SK-N-SH (cell line): ENCODE data around the gene OLFML2A. TPM values are rescaled to one million over a fixed set of nuclear protein-coding genes. Genes with fewer than 3 reads are reported as not detected.
A peak's percentile ranks its signal among the peaks of the same experiment; 100 is the strongest.

Experiments
- CTCF ChIA-PET: fragments of 300-600, 350-600 bp; formaldehyde crosslinking; extraction: SDS; loops from one replicate; lab custom pipeline; 2021; lab: Yijun Ruan, JAX
- POLR2A ChIA-PET: fragments of 350-600 bp; sonication (Branson Sonifier 250); formaldehyde crosslinking; extraction: SDS; loops from one replicate; lab custom pipeline; 2020; ENCODE audit warnings: antibody characterized with exemption, inconsistent platforms; lab: Yijun Ruan, JAX
- DNase-seq: peaks from one replicate; pipeline ENCODE4 v3.0.0; 2012
- H2AFZ ChIP-seq: fragments of 200-600 bp; sonication (generic); 2 replicates; pipeline ENCODE4 v1.8.1; 2016; ENCODE audit warnings: antibody characterized with exemption, mild to moderate bottlenecking, low read depth
- H3F3A ChIP-seq: fragments of 200-600 bp; sonication (generic); replicated peaks from 2 replicates; pipeline ENCODE3; 2016; ENCODE audit warnings: antibody characterized with exemption, mild to moderate bottlenecking; ENCODE audit not compliant: insufficient read depth
- H3K27ac ChIP-seq, 2 experiments: fragments of 200-500 bp in 1 of 2; fragments of 200-600 bp in 1 of 2; sonication (Bioruptor generic) in 1 of 2; sonication (generic), shearing (Covaris generic) in 1 of 2; 2 replicates each; pipeline versions ENCODE4 v1.5.1 to v1.6.1; 2014 to 2016; ENCODE audit warnings: low read depth in 2 of 2, inconsistent platforms in 1 of 2, low read length in 1 of 2, mild to moderate bottlenecking in 1 of 2, mixed read lengths in 1 of 2
- H3K27me3 ChIP-seq: fragments of 200-600 bp; sonication (generic), shearing (Covaris generic); 2 replicates; pipeline ENCODE4 v1.6.1; 2016; ENCODE audit warnings: mixed run types; ENCODE audit not compliant: insufficient read depth
- H3K36me3 ChIP-seq, 2 experiments: fragments of 200-500 bp in 1 of 2; fragments of 200-600 bp in 1 of 2; sonication (Bioruptor generic) in 1 of 2; sonication (generic) in 1 of 2; replicated peaks in 1 of 2; 2 replicates each; pipeline versions ENCODE3 to v1.5.1; 2014 to 2016; ENCODE audit warnings: low read length in 1 of 2, mild to moderate bottlenecking in 1 of 2; ENCODE audit not compliant: insufficient read depth in 2 of 2, control insufficient read depth in 1 of 2
- H3K4me1 ChIP-seq, 2 experiments: fragments of 200-500 bp in 1 of 2; fragments of 200-600 bp in 1 of 2; sonication (Bioruptor generic) in 1 of 2; sonication (generic), shearing (Covaris generic) in 1 of 2; 2 replicates each; pipeline versions ENCODE4 v1.5.1 to v1.6.1; 2014 to 2016; ENCODE audit warnings: low read depth in 1 of 2, low read length in 1 of 2, mixed run types in 1 of 2; ENCODE audit not compliant: insufficient read depth in 2 of 2, control insufficient read depth in 1 of 2
- H3K4me2 ChIP-seq: fragments of 200-600 bp; sonication (generic), shearing (Covaris generic); 2 replicates; pipeline ENCODE4 v1.6.1; 2017; ENCODE audit warnings: mixed run types
- H3K4me3 ChIP-seq, 2 experiments: fragments of 200-500 bp in 1 of 2; fragments of 200-600 bp in 1 of 2; sonication (Bioruptor generic) in 1 of 2; sonication (generic), shearing (Covaris generic) in 1 of 2; 2 replicates each; pipeline versions ENCODE4 v1.5.1 to v1.8.1; 2014 to 2016; ENCODE audit warnings: low read depth in 2 of 2, inconsistent platforms in 1 of 2, low read length in 1 of 2, mild to moderate bottlenecking in 1 of 2, mixed read lengths in 1 of 2, moderate library complexity in 1 of 2
- H3K79me2 ChIP-seq: fragments of 200-600 bp; sonication (generic); 2 replicates; pipeline ENCODE4 v1.8.1; 2017; ENCODE audit warnings: mild to moderate bottlenecking; ENCODE audit not compliant: insufficient read depth
- H3K9ac ChIP-seq: fragments of 200-600 bp; sonication (generic); 2 replicates; pipeline ENCODE4 v1.6.1; 2017; ENCODE audit warnings: mixed run types
- H3K9me2 ChIP-seq: fragments of 200-600 bp; sonication (generic); 2 replicates; pipeline ENCODE4 v1.6.1; 2017; ENCODE audit warnings: mixed run types
- H3K9me3 ChIP-seq: fragments of 200-600 bp; sonication (generic); 2 replicates; pipeline ENCODE4 v1.6.1; 2017; ENCODE audit warnings: mixed run types, mild to moderate bottlenecking, moderate library complexity
- H4K20me1 ChIP-seq: fragments of 200-600 bp; sonication (generic); 2 replicates; pipeline ENCODE4 v1.6.1; 2017; ENCODE audit warnings: mild to moderate bottlenecking, mixed run types; ENCODE audit not compliant: insufficient read depth
- FOXJ3 ChIP-seq: sonication (generic); formaldehyde crosslinking; IDR thresholded peaks from 2 replicates; pipeline ENCODE4 v1.5.1; 2020; ENCODE audit warnings: mild to moderate bottlenecking, missing genetic modification reagents
- FOXM1 ChIP-seq: IDR thresholded peaks from 2 replicates; pipeline ENCODE4 v1.4.0; 2012; ENCODE audit warnings: low read depth, mild to moderate bottlenecking
- GATA2 ChIP-seq: sonication (generic); formaldehyde crosslinking; IDR thresholded peaks from 2 replicates; pipeline ENCODE4 v1.5.0; 2020; ENCODE audit warnings: mild to moderate bottlenecking, missing genetic modification reagents
- IRF3 ChIP-seq: fragments of 150-350 bp; IDR thresholded peaks from 2 replicates; pipeline ENCODE4 v1.6.1; 2016; ENCODE audit warnings: mild to moderate bottlenecking, low read depth, low read length
- MEF2A ChIP-seq: IDR thresholded peaks from 2 replicates; pipeline ENCODE4 v1.4.0; 2012; ENCODE audit warnings: low read depth, borderline replicate concordance
- PBX3 ChIP-seq: IDR thresholded peaks from 2 replicates; pipeline ENCODE4; 2012
- POLR2AphosphoS5 ChIP-seq: IDR thresholded peaks from 2 replicates; pipeline ENCODE4 v1.6.1; 2012; ENCODE audit warnings: low read depth, low read length
- RAD21 ChIP-seq: IDR thresholded peaks from 2 replicates; pipeline ENCODE4 v1.6.1; 2012; ENCODE audit warnings: mild to moderate bottlenecking, low read length
- RXRA ChIP-seq: IDR thresholded peaks from 2 replicates; pipeline ENCODE4 v1.4.0; 2012; ENCODE audit warnings: low read depth, mild to moderate bottlenecking, borderline replicate concordance
- TAF1 ChIP-seq: IDR thresholded peaks from 2 replicates; pipeline ENCODE4 v1.6.1; 2012; ENCODE audit warnings: low read depth, mild to moderate bottlenecking, low read length, moderate library complexity, borderline replicate concordance
- YY1 ChIP-seq: IDR thresholded peaks from 2 replicates; pipeline ENCODE4 v1.4.0; 2012; ENCODE audit warnings: low read depth, mild to moderate bottlenecking
- WGBS: methylation state at CpG from one replicate; pipeline ENCODE4 v1.1.6; 2017; ENCODE audit warnings: low lambda C conversion rate; 5-methylcytosine and 5-hydroxymethylcytosine counted together
- polyA plus RNA-seq, 3 experiments: library from polyadenylated mRNA; depleted of rRNA; stranded (reverse); fragments of >200 nt; gene quantifications; 2 replicates each; pipeline ENCODE4 v1.2.3, GENCODE V29; 2012
- TF ChIP-seq, protein P1 (sequence below): fragments of 200-600 bp; sonication (generic); IDR thresholded peaks from 2 replicates; pipeline ENCODE4 v1.6.1; 2017; ENCODE audit warnings: antibody characterized with exemption, mild to moderate bottlenecking, moderate library complexity
- TF ChIP-seq, protein P2 (sequence below): IDR thresholded peaks from 2 replicates; pipeline ENCODE4 v1.6.1; 2012; ENCODE audit warnings: mild to moderate bottlenecking, low read depth, low read length, moderate library complexity
- TF ChIP-seq, protein P3 (sequence below): IDR thresholded peaks from 2 replicates; pipeline ENCODE4 v1.4.0; 2012; ENCODE audit warnings: low read depth, borderline replicate concordance

Gene OLFML2A
- polyA plus RNA-seq, 1 of the 3 experiments (the other 2 are of a cell fraction): 7.7 TPM

DNA sequence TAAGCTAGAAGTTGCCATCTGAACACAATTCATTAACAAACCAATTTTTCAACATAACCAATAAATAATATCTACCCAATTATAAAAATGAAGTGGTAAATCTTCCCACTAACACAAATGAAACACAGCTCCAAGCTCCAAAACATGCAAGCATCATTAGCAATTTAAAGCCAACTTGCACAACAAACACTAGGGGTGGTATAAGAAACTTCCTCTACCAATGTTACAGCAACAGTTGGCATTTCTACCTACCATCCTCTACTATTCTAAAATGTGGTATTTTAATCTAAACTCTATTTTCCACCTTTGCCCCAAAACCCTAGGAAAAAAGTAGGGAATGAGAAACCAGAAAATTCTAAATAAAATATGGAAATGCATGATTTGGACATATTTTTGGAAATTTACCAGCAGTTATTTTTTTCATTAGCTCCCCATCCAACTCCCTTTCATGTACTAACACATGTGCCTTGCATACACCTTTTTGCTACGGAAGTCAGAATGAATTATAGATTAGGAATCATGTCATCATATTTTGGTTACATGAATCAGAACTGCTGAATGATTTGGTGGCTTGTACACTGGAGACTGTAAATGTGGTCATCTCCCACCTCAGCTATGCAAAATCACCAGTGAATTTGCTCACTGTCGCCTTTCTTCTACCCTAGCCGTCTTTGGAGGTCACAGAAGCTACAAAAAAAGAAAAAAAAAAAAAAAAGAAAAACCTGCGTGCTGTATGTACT is 9.9 kb upstream of the OLFML2A start:
- H3K27ac ChIP-seq: no peak overlapping the region
- ChIA-PET POLR2A (no interaction called here), CTCF (interaction anchor here (0.6 to 9.6 kb wide), 19 partner anchors 7 to 347 kb away, joined by 3 to 78 read pairs (median 5); partner anchors contain the start of genes NR6A1, OLFML2A and WDR38)
- peaks cover 62% of the 10 kb centered on the region for H3K79me2 ChIP-seq
- TF ChIP-seq YY1 (no peak), FOXJ3 (CRISPR knock-in tag) (no peak), FOXM1 (no peak), GATA2 (CRISPR knock-in tag) (no peak)
- TF ChIP-seq, protein P1, sequence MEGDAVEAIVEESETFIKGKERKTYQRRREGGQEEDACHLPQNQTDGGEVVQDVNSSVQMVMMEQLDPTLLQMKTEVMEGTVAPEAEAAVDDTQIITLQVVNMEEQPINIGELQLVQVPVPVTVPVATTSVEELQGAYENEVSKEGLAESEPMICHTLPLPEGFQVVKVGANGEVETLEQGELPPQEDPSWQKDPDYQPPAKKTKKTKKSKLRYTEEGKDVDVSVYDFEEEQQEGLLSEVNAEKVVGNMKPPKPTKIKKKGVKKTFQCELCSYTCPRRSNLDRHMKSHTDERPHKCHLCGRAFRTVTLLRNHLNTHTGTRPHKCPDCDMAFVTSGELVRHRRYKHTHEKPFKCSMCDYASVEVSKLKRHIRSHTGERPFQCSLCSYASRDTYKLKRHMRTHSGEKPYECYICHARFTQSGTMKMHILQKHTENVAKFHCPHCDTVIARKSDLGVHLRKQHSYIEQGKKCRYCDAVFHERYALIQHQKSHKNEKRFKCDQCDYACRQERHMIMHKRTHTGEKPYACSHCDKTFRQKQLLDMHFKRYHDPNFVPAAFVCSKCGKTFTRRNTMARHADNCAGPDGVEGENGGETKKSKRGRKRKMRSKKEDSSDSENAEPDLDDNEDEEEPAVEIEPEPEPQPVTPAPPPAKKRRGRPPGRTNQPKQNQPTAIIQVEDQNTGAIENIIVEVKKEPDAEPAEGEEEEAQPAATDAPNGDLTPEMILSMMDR: peak; percentile 45
- no peaks in the 10 kb centered on the region for H3K36me3 ChIP-seq
- H3K9me2 ChIP-seq: no peaks in the 10 kb centered on the region
- H3K9me3 ChIP-seq: no peaks in the 10 kb centered on the region
- H3K4me3 ChIP-seq: no peak overlapping the region
- no peak overlapping the region for H3K9ac ChIP-seq
- H3F3A ChIP-seq: peaks cover 15% of the 10 kb centered on the region
- H3K4me1 ChIP-seq: peaks cover 8 to 16% of the 10 kb centered on the region in 2 experiments; a peak in 3 of 4 replicates
- WGBS: 85% methylated on average over 4 of the region's 4 CpGs
- no peak overlapping the region for H3K4me2 ChIP-seq
- DNase-seq: no peak
- no peak overlapping the region for H2AFZ ChIP-seq
- H3K27me3 ChIP-seq: no peaks in the 10 kb centered on the region
- peaks cover 24% of the 10 kb centered on the region; the same call in 1 of the 2 replicates for H4K20me1 ChIP-seq

GRCh38 chr9:124767821-124768220 is 9.1 kb upstream of the OLFML2A start:
- 96% methylated on average over 2 of the region's 2 CpGs for WGBS
- DNase-seq: no peak
- H3K9me3 ChIP-seq: no peaks in the 10 kb centered on the region
- no peak overlapping the region for H3K9ac ChIP-seq
- CTCF ChIA-PET: interaction anchor here (1.2 to 16.2 kb wide), 5 partner anchors 6 to 216 kb away, joined by 3 to 1436 read pairs (median 16); partner anchors contain the start of genes ARPC5L, NR6A1, OLFML2A and RPL35
- H3K27me3 ChIP-seq: no peaks in the 10 kb centered on the region
- H2AFZ ChIP-seq: no peak overlapping the region
- POLR2A ChIA-PET: no interaction called here
- peaks cover 24% of the 10 kb centered on the region; the same call in 1 of the 2 replicates for H4K20me1 ChIP-seq
- no peak overlapping the region for H3K27ac ChIP-seq
- no peaks in the 10 kb centered on the region for H3K9me2 ChIP-seq
- 0 out of 2 replicates have a peak overlapping the region, but pooled peaks have one; percentile 0 for H3K4me2 ChIP-seq
- peaks cover 56% of the 10 kb centered on the region for H3K79me2 ChIP-seq
- H3K4me1 ChIP-seq: peaks cover 8 to 16% of the 10 kb centered on the region in 2 experiments; a peak in 3 of 4 replicates
- no peaks in the 10 kb centered on the region for H3K36me3 ChIP-seq
- H3K4me3 ChIP-seq: no peak overlapping the region
- H3F3A ChIP-seq: peaks cover 19% of the 10 kb centered on the region
- TF ChIP-seq TAF1: no peak
- TF ChIP-seq, protein P1: no peak
- TF ChIP-seq, protein P2, sequence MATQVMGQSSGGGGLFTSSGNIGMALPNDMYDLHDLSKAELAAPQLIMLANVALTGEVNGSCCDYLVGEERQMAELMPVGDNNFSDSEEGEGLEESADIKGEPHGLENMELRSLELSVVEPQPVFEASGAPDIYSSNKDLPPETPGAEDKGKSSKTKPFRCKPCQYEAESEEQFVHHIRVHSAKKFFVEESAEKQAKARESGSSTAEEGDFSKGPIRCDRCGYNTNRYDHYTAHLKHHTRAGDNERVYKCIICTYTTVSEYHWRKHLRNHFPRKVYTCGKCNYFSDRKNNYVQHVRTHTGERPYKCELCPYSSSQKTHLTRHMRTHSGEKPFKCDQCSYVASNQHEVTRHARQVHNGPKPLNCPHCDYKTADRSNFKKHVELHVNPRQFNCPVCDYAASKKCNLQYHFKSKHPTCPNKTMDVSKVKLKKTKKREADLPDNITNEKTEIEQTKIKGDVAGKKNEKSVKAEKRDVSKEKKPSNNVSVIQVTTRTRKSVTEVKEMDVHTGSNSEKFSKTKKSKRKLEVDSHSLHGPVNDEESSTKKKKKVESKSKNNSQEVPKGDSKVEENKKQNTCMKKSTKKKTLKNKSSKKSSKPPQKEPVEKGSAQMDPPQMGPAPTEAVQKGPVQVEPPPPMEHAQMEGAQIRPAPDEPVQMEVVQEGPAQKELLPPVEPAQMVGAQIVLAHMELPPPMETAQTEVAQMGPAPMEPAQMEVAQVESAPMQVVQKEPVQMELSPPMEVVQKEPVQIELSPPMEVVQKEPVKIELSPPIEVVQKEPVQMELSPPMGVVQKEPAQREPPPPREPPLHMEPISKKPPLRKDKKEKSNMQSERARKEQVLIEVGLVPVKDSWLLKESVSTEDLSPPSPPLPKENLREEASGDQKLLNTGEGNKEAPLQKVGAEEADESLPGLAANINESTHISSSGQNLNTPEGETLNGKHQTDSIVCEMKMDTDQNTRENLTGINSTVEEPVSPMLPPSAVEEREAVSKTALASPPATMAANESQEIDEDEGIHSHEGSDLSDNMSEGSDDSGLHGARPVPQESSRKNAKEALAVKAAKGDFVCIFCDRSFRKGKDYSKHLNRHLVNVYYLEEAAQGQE: no peak
- TF ChIP-seq RAD21: no peak
- no peak for TF ChIP-seq IRF3
- no peak for TF ChIP-seq PBX3
- TF ChIP-seq, protein P3, sequence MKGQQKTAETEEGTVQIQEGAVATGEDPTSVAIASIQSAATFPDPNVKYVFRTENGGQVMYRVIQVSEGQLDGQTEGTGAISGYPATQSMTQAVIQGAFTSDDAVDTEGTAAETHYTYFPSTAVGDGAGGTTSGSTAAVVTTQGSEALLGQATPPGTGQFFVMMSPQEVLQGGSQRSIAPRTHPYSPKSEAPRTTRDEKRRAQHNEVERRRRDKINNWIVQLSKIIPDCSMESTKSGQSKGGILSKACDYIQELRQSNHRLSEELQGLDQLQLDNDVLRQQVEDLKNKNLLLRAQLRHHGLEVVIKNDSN: no peak
- TF ChIP-seq POLR2AphosphoS5: no peak
- TF ChIP-seq YY1: no peak
- no peak for TF ChIP-seq RXRA
- TF ChIP-seq MEF2A: no peak
